GM12872 (cell line): Measurements from ENCODE around the gene SEC22A.

Experiments used
- TF ChIP-seq, protein P1 (sequence below): IDR thresholded peaks from 3 replicates; pipeline ENCODE4 v1.5.1; 2011; ENCODE audit warnings: low read depth, mild to moderate bottlenecking, low read length, moderate library complexity; ENCODE audit not compliant: insufficient read depth

The SEC22A gene

DNA sequence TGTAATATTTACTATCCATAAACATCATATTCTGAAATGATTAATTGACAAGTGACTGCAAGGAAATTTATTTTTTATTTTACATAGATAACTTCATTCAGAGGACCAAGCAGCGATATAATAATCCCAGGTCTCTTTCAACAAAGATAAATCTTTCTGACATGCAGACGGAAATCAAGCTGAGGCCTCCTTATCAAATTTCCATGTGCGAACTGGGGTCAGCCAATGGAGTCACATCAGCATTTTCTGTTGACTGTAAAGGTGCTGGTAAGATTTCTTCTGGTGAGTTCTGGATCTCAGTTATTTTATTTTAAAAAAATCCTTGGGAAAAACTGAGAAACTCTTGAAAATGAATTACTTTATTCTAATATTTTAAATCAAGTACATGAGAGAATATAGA is 23.3 kb downstream of the SEC22A start:
- TF ChIP-seq, protein P1, sequence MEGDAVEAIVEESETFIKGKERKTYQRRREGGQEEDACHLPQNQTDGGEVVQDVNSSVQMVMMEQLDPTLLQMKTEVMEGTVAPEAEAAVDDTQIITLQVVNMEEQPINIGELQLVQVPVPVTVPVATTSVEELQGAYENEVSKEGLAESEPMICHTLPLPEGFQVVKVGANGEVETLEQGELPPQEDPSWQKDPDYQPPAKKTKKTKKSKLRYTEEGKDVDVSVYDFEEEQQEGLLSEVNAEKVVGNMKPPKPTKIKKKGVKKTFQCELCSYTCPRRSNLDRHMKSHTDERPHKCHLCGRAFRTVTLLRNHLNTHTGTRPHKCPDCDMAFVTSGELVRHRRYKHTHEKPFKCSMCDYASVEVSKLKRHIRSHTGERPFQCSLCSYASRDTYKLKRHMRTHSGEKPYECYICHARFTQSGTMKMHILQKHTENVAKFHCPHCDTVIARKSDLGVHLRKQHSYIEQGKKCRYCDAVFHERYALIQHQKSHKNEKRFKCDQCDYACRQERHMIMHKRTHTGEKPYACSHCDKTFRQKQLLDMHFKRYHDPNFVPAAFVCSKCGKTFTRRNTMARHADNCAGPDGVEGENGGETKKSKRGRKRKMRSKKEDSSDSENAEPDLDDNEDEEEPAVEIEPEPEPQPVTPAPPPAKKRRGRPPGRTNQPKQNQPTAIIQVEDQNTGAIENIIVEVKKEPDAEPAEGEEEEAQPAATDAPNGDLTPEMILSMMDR, result no peak

DNA sequence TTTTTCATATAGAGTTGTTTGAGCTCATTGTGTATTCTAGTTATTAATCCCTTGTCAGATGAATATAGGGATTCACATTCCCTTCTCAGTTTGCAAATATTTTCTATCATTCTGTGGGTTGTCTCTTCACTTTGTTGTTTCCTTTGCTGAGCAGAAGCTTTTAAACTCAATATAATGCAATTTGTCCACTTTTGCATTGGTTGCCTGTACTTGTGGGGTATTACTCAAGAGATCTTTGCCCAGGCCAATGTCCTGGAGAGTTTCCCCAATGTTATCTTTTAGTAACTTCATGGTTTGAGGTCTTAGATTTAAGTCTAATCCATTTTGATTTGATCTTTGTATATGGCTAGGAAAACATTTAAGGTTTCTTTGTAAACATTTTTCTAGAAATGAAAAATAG is 24.8 kb downstream of the SEC22A start:
- TF ChIP-seq, protein P1, result no peak

DNA sequence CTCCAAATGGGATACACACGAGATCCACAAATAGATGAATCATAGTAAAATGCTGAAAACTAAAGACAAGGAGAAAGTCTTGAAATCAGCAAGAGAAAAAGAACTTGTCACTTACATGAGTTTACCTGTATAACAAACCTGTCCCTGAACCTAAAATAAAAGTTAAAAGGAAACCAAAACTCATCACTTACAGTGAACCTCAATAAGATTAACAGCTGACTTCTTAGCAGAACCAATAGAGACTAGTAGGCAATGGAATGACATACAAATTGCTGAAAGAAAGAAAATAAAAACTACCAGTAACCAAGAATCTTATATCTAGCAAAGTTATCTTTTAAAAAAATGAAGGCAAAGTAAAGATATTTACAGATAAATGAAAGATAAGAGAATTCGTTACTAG is 27.4 kb downstream of the SEC22A start:
- TF ChIP-seq, protein P1, result no peak

DNA sequence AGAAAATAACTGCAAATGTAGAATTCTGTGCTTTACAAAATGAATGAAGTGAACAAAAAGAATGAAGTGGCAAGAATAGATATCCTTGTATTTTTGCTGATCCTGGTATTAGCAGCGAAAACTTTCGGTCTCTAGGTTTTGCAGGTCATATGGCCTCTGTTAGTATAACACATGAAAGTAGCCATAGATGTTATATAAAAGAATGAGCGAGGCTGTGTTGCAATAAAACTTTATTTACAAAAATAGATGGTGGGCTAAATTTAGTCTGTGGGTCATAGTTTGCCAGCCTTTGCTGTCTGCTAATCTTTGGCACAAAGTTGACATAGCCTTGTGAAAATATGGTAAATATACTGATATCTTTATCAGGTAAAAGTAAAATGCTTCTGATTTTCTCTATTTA is 35.2 kb downstream of the SEC22A start:
- TF ChIP-seq, protein P1, result no peak

DNA sequence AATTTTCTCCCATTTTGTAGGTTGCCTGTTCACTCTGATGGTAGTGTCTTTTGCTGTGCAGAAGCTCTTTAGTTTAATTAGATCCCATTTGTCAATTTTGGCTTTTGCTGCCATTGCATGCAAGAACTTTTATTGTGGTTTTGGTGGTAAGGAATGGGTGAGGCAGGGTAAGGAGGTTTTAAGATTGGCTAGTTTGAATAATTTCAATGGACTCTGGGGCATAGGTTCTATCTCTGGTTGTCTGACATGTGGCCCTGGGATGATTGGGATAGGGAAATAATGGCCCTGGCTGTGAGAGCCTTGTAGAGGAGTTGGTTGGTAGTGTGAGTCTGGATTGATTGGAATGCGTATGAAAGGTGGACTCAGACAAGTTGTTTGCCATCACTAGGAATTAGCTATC is 38.0 kb downstream of the SEC22A start:
- TF ChIP-seq, protein P1, result no peak

DNA sequence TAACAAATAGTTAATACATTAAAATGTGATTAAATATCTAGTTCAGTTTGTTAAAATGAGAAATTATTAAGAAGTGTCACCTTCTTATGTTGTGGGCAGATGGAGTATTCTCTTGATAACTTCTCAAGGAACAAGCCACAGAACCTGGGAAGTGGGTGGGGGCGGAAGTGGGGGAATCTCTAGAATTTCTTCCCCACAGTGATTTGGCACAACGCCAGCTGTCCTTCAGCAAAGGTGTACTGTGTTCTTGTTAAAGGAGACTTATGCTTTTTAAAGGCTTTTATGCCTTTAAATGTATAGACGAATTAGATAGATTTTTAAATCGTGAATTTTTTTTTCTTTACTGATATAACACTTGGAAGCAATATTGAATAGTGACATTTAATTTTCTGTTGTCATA is 42.4 kb downstream of the SEC22A start:
- TF ChIP-seq, protein P1, result no peak

DNA sequence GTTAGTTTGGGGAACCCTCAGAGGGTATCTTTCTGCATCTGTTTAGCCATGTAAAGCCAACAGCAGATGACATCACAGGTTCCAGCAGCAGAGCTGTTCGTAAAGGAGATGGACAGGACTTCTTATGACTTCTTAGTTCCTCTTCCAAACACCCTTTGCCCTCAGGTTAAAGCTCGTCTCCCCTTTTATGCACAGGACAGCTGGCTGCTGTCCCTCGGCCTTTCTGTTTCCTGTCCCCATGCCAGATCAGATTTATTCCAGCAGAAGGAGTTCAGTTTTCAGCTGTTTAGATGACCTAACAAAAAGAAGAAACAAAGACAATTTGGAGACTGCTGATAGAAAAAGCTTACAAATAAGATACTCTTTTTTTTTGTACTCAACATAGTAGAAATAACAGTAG is 45.1 kb downstream of the SEC22A start:
- TF ChIP-seq, protein P1, result no peak

DNA sequence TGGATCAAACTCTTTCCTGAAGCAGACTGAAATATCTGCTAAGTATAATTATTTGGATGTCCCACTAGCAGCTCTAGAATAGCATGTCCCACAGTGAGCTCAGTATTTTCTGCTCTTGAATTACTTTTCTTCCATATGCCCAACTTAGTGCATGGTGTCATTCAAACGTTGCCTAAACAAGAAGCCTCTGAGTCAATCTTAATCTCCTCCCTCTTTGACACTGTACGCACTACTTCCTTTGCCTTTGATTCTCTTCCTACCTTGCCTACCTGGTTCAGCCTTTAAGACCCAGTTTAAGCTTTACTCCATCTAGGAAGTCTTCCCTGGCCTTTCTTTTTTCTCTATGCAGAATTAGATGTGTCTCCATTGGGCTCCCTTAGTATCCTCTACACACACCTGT is 54.5 kb downstream of the SEC22A start:
- TF ChIP-seq, protein P1, result no peak
